ENCODE measurements around the gene OTOF. TPM values are rescaled to one million over a fixed set of nuclear protein-coding genes. Genes with fewer than 3 reads are reported as not detected.

OTOF gene
- total RNA-seq, 1 experiment from 2014 or later, result 0.26 TPM

- Mint-ChIP-seq H3K4me3 (no peak overlapping the region), H3K27ac (no peak overlapping the region), H3K27me3 (ENCODE audit: low read depth) (no peaks in the 10 kb centered on the region), H3K36me3 (no peaks in the 10 kb centered on the region), H3K4me1 (no peaks in the 10 kb centered on the region), H3K9me3 (no peaks in the 10 kb centered on the region)
- CTCF ChIA-PET, result no interaction called here
- POLR2A ChIA-PET, result no interaction called here
- no peak for DNase-seq (ENCODE audit: low spot score)
- ATAC-seq, result no peak
- TF ChIP-seq IRF1 (CRISPR knock-in tag; IDR thresholded peaks at IDR 0.05) (no peak), CBFB (CRISPR knock-in tag; IDR thresholded peaks at IDR 0.05; ENCODE audit: low read depth) (no peak), ZNF416 (CRISPR knock-in tag; IDR thresholded peaks at IDR 0.05) (no peak), ZNF512 (CRISPR knock-in tag; IDR thresholded peaks at IDR 0.05; ENCODE audit: borderline replicate concordance) (no peak), NR3C1 (CRISPR knock-in tag; conservative IDR thresholded peaks at IDR 0.05; ENCODE audit: low read depth) (no peak), TP53 (CRISPR knock-in tag; IDR thresholded peaks at IDR 0.05) (no peak)
Measured at GRCh38 chr2:26432363-26432762, 45.6 kb downstream of the OTOF start.

GRCh38 chr2:26430826-26431225, 47.1 kb downstream of the OTOF start:
- no peak for DNase-seq (ENCODE audit: low spot score)
- ChIA-PET POLR2A (no interaction called here), CTCF (interaction anchor here (0.6 to 0.7 kb wide), 2 partner anchors 30 to 393 kb away, joined by 3 read pairs; no protein-coding TSS in a partner anchor)
- TF ChIP-seq CTCF (IDR thresholded peaks at IDR 0.05) (no peak), ATF1 (CRISPR knock-in tag; IDR thresholded peaks at IDR 0.05) (no peak), ZSCAN18 (CRISPR knock-in tag; IDR thresholded peaks at IDR 0.05) (no peak), ZNF425 (CRISPR knock-in tag; conservative IDR thresholded peaks at IDR 0.05) (no peak)
- H3K4me1 Mint-ChIP-seq, result no peaks in the 10 kb centered on the region
- no peak overlapping the region for H3K4me3 Mint-ChIP-seq
- H3K9me3 Mint-ChIP-seq, result no peaks in the 10 kb centered on the region
- H3K27me3 Mint-ChIP-seq (ENCODE audit: low read depth), result no peaks in the 10 kb centered on the region
- no peak overlapping the region for H3K27ac Mint-ChIP-seq
- no peaks in the 10 kb centered on the region for H3K36me3 Mint-ChIP-seq
- no peak for ATAC-seq

- ATAC-seq (no peak), DNase-seq (ENCODE audit: low spot score) (no peak)
- H3K27ac Mint-ChIP-seq, result no peak overlapping the region
- ChIA-PET POLR2A (no interaction called here), CTCF (interaction anchor here (0.6 kb wide), 1 partner anchor 30 kb away, joined by 3 read pairs; no protein-coding TSS in a partner anchor)
- no peaks in the 10 kb centered on the region for H3K36me3 Mint-ChIP-seq
- no peaks in the 10 kb centered on the region for H3K27me3 Mint-ChIP-seq (ENCODE audit: low read depth)
- H3K4me1 Mint-ChIP-seq, result no peaks in the 10 kb centered on the region
- TF ChIP-seq ZNF317 (CRISPR knock-in tag; IDR thresholded peaks at IDR 0.05; ENCODE audit: borderline replicate concordance, low read depth), result no peak
- no peak for TF ChIP-seq FOXP1 (CRISPR knock-in tag; IDR thresholded peaks at IDR 0.05; ENCODE audit: borderline replicate concordance)
- no peak for TF ChIP-seq ZNF671 (CRISPR knock-in tag; IDR thresholded peaks at IDR 0.05)
- no peak for TF ChIP-seq AR (CRISPR knock-in tag; IDR thresholded peaks at IDR 0.05)
- TF ChIP-seq ESRRA (CRISPR knock-in tag; IDR thresholded peaks at IDR 0.05; ENCODE audit: borderline replicate concordance), result no peak
- no peak for TF ChIP-seq RORB (CRISPR knock-in tag; IDR thresholded peaks at IDR 0.05)
- TF ChIP-seq GTF2I (CRISPR knock-in tag; conservative IDR thresholded peaks at IDR 0.05), result no peak
- no peak for TF ChIP-seq NR3C1 (CRISPR knock-in tag; conservative IDR thresholded peaks at IDR 0.05; ENCODE audit: low read depth)
- no peak for TF ChIP-seq ZNF219 (CRISPR knock-in tag; IDR thresholded peaks at IDR 0.05; ENCODE audit: borderline replicate concordance)
- H3K9me3 Mint-ChIP-seq, result peaks cover 5% of the 10 kb centered on the region
- H3K4me3 Mint-ChIP-seq, result no peak overlapping the region
Measured at GRCh38 chr2:26429779-26430578, 47.9 kb downstream of the OTOF start.
